ENCODE measurements around the gene BEGAIN.

The BEGAIN gene

DNA sequence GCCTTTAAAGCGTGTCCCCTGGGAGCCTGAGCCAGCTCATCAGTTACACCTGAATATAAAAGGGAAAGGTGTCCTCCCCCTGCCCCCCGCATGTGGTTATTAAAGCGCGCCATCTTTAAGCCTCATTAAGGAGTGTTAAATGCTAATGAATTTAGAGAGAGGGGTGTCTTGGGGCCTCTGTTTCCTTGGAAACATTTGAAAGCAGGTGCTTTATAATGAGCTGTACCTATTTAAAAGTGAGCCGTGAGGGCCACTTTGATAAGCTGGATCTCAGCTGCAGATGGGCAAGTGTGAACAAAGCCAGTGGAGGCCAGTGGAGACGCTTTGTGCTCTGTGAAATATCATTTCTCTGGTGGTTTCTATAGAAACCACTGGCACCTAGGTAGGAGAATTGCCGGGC, 84.0 kb downstream of the BEGAIN start:
- no peak for DNase-seq

DNA sequence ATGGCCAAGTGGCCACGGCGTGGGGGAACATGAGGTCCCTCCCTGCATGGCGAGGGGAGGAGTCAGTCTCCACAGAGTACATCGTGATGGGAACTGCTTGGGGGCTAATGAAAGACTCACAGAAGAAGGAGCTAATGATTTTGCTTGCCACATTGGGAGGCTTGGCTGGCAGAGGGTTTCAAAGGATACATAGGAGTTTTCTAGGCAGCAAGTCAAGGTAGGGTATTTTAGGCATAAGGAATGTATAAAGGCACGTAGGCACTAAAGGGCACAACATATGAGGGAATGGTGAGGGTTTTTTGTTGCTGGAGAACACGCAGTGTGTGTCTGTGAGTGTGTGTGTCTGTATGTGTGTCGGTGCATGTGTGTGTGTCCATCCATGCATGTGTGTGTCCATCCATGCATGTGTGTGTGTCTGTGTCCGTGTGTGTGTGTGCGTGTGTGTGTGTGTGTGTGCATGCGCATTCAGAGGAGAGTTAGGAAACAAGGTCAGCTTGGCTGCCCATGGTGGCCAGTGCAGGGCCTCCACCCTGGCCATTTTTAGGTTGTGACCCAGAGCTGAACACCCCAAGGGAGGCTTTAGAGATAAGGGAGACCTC, 84.5 kb downstream of the BEGAIN start:
- no peak for DNase-seq

GRCh38 chr14:100500128-100500527, 87.1 kb downstream of the BEGAIN start:
- no peak for DNase-seq

DNA sequence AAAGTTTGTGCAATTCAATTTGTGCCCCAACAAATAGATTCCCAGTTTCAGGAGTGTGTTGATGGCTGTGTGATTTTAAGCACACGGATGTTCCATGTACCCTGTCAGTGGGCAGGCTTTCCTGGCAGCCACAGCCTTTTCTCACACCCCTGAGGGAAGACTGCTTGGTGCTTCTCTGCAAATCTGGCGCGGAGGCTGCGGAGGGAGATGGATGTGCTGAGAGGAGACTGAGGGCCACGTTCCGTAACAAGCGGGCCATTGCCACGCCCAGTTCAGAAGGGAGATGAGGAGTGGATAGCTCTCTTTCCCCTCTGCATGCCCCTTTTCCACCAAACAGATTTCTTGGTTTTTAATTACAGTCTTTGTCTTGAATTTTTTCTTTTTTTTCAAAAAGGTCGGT, 89.1 kb downstream of the BEGAIN start:
- DNase-seq = no peak

DNA sequence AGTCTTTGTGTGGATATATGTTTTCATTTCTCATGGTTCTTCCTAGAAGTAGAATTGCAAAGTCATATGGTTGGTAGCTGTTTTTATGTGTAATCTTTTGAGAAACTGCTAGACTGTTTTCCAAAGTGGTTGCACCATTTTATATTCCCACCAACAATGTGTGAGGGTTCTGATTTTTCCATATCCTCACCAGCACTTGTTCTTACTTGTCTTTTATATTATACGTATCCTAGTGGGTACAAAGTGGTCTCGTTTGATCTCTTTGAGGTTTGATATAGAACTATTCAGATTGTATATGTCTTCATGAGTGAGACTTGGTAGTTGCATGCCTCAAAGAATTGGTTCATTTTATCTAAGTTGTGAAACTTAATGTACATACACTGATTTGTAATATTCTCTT, 91.3 kb downstream of the BEGAIN start:
- DNase-seq = no peak

GRCh38 chr14:100494645-100495044, 92.6 kb downstream of the BEGAIN start:
- DNase-seq = no peak

DNA sequence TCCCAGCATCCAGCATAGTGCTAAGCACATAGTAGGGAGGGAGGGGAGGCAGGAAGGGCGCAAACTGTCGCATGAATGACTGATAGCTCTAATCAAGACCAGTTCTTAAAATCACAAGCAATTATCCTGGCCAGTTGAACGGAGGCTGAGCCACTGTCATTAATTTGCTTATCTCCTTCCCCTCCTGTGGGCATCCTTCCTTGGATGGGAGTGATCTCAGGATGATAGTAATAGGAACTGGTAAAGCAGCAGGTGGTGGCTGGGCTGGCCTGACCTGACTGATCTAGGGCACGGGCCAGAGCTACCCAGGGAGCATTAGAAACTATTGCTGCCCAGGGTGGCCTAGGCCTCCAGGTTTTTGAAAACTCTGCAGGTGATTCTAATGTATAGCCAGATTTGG, 97.0 kb downstream of the BEGAIN start:
- DNase-seq = no peak

DNA sequence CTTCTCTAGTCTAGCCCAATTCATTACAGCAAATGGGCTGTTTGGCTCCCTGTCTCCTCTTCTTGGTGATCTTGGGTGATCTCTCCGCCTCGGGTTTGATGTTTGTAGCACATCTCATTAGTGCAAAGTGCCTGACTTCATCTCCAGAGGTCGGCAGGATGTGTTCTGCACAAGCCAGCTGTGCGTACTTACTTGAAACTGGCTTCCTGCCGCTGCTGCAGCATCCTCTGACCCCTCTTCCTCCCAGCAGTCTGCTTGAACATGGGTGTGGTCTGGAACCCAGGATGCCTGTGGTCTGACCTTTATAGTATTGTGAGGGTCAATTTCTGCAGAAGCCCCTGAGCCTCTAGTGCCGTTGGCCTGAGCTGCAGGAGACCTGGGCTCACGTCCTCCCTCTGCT, 99.2 kb downstream of the BEGAIN start:
- DNase-seq = no peak

GRCh38 chr14:100487304-100487703, 99.9 kb downstream of the BEGAIN start:
- DNase-seq = no peak
